ENCODE measurements around the gene KCTD4. TPM values are rescaled to one million over a fixed set of nuclear protein-coding genes. Genes with fewer than 3 reads are reported as not detected.

KCTD4 gene
- total RNA-seq, 2 donors from 2014 or later = 0.45 TPM; not detected in 1

Other genes starting within 250 kb of the KCTD4 start
- gene NUFIP1, start 211.6 kb downstream of the KCTD4 start, total RNA-seq = 1 to 10 TPM; 2.3 to 2.8 TPM
- 10 to 100 TPM; 15.7 to 17.2 TPM for gene GPALPP1, start 211.5 kb downstream of the KCTD4 start, total RNA-seq
- gene GTF2F2, start 80.5 kb downstream of the KCTD4 start, total RNA-seq = 10 to 100 TPM; 17.4 to 19.0 TPM
- gene TPT1, start 140.1 kb upstream of the KCTD4 start, total RNA-seq = 1,000 to 10,000 TPM; 3,363 to 4,788 TPM
- gene SLC25A30, start 217.3 kb upstream of the KCTD4 start, total RNA-seq = 10 to 100 TPM; 11.8 to 13.5 TPM

Measured in left colon (tissue), 2 donors.